ENCODE results near the gene SCARB1. TPM values are rescaled to one million over a fixed set of nuclear protein-coding genes. Genes with fewer than 3 reads are reported as not detected.

The SCARB1 gene
- total RNA-seq, 1 donor from 2014 or later, result 21.5 TPM

GRCh38 chr12:124856132-124856841 is 7.4 kb downstream of the SCARB1 start:
- Mint-ChIP-seq H3K36me3 (ENCODE audit: insufficient read depth) (no peaks in the 10 kb centered on the region), H3K9me3 (ENCODE audit: low read depth) (no peaks in the 10 kb centered on the region), H3K4me1 (ENCODE audit: low read depth) (peaks cover 15% of the 10 kb centered on the region), H3K27me3 (peaks cover 11% of the 10 kb centered on the region), H3K4me3 (ENCODE audit: low read depth) (no peak overlapping the region), H3K27ac (no peak overlapping the region)
- TF ChIP-seq CTCF (IDR thresholded peaks at IDR 0.05; ENCODE audit: unreplicated experiment), result no peak
- no peak for DNase-seq (ENCODE audit: low spot score, unreplicated experiment)

- no peak for TF ChIP-seq CTCF (IDR thresholded peaks at IDR 0.05; ENCODE audit: unreplicated experiment)
- H3K27ac Mint-ChIP-seq, result peak overlapping the region; percentile 38
- H3K27me3 Mint-ChIP-seq, result peaks cover 11% of the 10 kb centered on the region
- no peaks in the 10 kb centered on the region for H3K9me3 Mint-ChIP-seq (ENCODE audit: low read depth)
- peaks cover 15% of the 10 kb centered on the region for H3K4me1 Mint-ChIP-seq (ENCODE audit: low read depth)
- no peaks in the 10 kb centered on the region for H3K36me3 Mint-ChIP-seq (ENCODE audit: insufficient read depth)
- no peak for DNase-seq (ENCODE audit: low spot score, unreplicated experiment)
- H3K4me3 Mint-ChIP-seq (ENCODE audit: low read depth), result no peak overlapping the region
Observed at GRCh38 chr12:124855275-124855957, 8.2 kb downstream of the SCARB1 start.

- no peaks in the 10 kb centered on the region for H3K9me3 Mint-ChIP-seq (ENCODE audit: low read depth)
- H3K4me1 Mint-ChIP-seq (ENCODE audit: low read depth), result peaks cover 15% of the 10 kb centered on the region
- no peaks in the 10 kb centered on the region for H3K36me3 Mint-ChIP-seq (ENCODE audit: insufficient read depth)
- no peak overlapping the region for H3K27ac Mint-ChIP-seq
- TF ChIP-seq CTCF (IDR thresholded peaks at IDR 0.05; ENCODE audit: unreplicated experiment), result no peak
- H3K4me3 Mint-ChIP-seq (ENCODE audit: low read depth), result no peak overlapping the region
- peaks cover 11% of the 10 kb centered on the region for H3K27me3 Mint-ChIP-seq
- DNase-seq (ENCODE audit: low spot score, unreplicated experiment), result no peak
Observed at GRCh38 chr12:124854637-124855184, 9.0 kb downstream of the SCARB1 start.

- no peak for DNase-seq (ENCODE audit: low spot score, unreplicated experiment)
- peaks cover 15% of the 10 kb centered on the region for H3K4me1 Mint-ChIP-seq (ENCODE audit: low read depth)
- H3K27me3 Mint-ChIP-seq, result peaks cover 11% of the 10 kb centered on the region
- no peak for TF ChIP-seq CTCF (IDR thresholded peaks at IDR 0.05; ENCODE audit: unreplicated experiment)
- no peaks in the 10 kb centered on the region for H3K36me3 Mint-ChIP-seq (ENCODE audit: insufficient read depth)
- no peak overlapping the region for H3K27ac Mint-ChIP-seq
- no peak overlapping the region for H3K4me3 Mint-ChIP-seq (ENCODE audit: low read depth)
- H3K9me3 Mint-ChIP-seq (ENCODE audit: low read depth), result no peaks in the 10 kb centered on the region
Observed at GRCh38 chr12:124853781-124854636, 9.7 kb downstream of the SCARB1 start.

GRCh38 chr12:124852911-124853427 is 10.7 kb downstream of the SCARB1 start:
- Mint-ChIP-seq H3K36me3 (ENCODE audit: insufficient read depth) (no peaks in the 10 kb centered on the region), H3K4me3 (ENCODE audit: low read depth) (no peak overlapping the region), H3K27me3 (peaks cover 11% of the 10 kb centered on the region), H3K9me3 (ENCODE audit: low read depth) (no peaks in the 10 kb centered on the region), H3K4me1 (ENCODE audit: low read depth) (peaks cover 15% of the 10 kb centered on the region), H3K27ac (peak overlapping the region; percentile 64)
- TF ChIP-seq CTCF (IDR thresholded peaks at IDR 0.05; ENCODE audit: unreplicated experiment), result no peak
- DNase-seq (ENCODE audit: low spot score, unreplicated experiment), result no peak

Measured in progenitor cell of endocrine pancreas (in vitro differentiated cells).